ENCODE data around the gene TAF11.

DNA sequence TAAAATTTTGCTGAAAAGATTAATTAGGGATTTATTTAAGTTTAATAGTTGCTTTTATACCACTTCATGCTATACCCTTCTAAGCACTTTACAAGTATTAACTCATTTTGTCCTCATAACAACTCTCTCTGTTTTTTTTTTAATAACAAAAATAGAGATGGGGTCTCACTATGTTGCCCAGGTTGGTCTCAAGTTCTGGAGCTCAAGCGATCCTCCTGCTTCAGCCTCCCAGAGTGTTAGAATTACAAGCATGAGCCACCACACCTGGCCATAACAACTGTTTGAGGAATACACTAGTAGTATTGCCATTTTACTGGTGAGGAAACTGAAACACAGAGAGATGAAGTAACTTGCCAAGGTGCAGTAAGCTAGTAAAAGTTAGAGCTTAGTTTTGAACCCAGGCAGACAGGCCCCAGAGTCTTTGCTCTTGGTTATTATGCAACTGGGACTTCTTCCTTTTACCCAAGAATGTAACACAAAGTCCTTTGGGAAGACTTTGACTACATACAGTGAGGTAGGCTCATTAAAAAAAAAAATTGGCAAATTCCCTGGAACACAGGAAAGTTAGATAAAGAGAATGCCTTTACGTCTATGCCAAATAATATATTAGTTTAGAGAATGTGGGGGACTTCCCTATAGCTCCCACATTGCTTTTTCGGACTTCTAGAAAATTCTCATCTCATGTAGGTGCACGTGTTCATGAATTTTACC is 12.6 kb upstream of the TAF11 start:
- TF ChIP-seq, protein P1, sequence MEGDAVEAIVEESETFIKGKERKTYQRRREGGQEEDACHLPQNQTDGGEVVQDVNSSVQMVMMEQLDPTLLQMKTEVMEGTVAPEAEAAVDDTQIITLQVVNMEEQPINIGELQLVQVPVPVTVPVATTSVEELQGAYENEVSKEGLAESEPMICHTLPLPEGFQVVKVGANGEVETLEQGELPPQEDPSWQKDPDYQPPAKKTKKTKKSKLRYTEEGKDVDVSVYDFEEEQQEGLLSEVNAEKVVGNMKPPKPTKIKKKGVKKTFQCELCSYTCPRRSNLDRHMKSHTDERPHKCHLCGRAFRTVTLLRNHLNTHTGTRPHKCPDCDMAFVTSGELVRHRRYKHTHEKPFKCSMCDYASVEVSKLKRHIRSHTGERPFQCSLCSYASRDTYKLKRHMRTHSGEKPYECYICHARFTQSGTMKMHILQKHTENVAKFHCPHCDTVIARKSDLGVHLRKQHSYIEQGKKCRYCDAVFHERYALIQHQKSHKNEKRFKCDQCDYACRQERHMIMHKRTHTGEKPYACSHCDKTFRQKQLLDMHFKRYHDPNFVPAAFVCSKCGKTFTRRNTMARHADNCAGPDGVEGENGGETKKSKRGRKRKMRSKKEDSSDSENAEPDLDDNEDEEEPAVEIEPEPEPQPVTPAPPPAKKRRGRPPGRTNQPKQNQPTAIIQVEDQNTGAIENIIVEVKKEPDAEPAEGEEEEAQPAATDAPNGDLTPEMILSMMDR (IDR thresholded peaks at IDR 0.05): no peak
- TF ChIP-seq ZFX (IDR thresholded peaks at IDR 0.05; ENCODE audit: borderline replicate concordance): no peak
